Measurements from ENCODE around the gene POLR3B. TPM values are rescaled to one million over a fixed set of nuclear protein-coding genes. Genes with fewer than 3 reads are reported as not detected.

The POLR3B gene
- total and polyA plus RNA-seq, 2 of the 8 experiments (the other 6 are each of a cell fraction or from before 2014, with no cell fraction given), result 5.0 to 13.2 TPM

- TF ChIP-seq KDM1A (IDR thresholded peaks at IDR 0.05; ENCODE audit: borderline replicate concordance, low read length), result no peak
- TF ChIP-seq, protein P1, sequence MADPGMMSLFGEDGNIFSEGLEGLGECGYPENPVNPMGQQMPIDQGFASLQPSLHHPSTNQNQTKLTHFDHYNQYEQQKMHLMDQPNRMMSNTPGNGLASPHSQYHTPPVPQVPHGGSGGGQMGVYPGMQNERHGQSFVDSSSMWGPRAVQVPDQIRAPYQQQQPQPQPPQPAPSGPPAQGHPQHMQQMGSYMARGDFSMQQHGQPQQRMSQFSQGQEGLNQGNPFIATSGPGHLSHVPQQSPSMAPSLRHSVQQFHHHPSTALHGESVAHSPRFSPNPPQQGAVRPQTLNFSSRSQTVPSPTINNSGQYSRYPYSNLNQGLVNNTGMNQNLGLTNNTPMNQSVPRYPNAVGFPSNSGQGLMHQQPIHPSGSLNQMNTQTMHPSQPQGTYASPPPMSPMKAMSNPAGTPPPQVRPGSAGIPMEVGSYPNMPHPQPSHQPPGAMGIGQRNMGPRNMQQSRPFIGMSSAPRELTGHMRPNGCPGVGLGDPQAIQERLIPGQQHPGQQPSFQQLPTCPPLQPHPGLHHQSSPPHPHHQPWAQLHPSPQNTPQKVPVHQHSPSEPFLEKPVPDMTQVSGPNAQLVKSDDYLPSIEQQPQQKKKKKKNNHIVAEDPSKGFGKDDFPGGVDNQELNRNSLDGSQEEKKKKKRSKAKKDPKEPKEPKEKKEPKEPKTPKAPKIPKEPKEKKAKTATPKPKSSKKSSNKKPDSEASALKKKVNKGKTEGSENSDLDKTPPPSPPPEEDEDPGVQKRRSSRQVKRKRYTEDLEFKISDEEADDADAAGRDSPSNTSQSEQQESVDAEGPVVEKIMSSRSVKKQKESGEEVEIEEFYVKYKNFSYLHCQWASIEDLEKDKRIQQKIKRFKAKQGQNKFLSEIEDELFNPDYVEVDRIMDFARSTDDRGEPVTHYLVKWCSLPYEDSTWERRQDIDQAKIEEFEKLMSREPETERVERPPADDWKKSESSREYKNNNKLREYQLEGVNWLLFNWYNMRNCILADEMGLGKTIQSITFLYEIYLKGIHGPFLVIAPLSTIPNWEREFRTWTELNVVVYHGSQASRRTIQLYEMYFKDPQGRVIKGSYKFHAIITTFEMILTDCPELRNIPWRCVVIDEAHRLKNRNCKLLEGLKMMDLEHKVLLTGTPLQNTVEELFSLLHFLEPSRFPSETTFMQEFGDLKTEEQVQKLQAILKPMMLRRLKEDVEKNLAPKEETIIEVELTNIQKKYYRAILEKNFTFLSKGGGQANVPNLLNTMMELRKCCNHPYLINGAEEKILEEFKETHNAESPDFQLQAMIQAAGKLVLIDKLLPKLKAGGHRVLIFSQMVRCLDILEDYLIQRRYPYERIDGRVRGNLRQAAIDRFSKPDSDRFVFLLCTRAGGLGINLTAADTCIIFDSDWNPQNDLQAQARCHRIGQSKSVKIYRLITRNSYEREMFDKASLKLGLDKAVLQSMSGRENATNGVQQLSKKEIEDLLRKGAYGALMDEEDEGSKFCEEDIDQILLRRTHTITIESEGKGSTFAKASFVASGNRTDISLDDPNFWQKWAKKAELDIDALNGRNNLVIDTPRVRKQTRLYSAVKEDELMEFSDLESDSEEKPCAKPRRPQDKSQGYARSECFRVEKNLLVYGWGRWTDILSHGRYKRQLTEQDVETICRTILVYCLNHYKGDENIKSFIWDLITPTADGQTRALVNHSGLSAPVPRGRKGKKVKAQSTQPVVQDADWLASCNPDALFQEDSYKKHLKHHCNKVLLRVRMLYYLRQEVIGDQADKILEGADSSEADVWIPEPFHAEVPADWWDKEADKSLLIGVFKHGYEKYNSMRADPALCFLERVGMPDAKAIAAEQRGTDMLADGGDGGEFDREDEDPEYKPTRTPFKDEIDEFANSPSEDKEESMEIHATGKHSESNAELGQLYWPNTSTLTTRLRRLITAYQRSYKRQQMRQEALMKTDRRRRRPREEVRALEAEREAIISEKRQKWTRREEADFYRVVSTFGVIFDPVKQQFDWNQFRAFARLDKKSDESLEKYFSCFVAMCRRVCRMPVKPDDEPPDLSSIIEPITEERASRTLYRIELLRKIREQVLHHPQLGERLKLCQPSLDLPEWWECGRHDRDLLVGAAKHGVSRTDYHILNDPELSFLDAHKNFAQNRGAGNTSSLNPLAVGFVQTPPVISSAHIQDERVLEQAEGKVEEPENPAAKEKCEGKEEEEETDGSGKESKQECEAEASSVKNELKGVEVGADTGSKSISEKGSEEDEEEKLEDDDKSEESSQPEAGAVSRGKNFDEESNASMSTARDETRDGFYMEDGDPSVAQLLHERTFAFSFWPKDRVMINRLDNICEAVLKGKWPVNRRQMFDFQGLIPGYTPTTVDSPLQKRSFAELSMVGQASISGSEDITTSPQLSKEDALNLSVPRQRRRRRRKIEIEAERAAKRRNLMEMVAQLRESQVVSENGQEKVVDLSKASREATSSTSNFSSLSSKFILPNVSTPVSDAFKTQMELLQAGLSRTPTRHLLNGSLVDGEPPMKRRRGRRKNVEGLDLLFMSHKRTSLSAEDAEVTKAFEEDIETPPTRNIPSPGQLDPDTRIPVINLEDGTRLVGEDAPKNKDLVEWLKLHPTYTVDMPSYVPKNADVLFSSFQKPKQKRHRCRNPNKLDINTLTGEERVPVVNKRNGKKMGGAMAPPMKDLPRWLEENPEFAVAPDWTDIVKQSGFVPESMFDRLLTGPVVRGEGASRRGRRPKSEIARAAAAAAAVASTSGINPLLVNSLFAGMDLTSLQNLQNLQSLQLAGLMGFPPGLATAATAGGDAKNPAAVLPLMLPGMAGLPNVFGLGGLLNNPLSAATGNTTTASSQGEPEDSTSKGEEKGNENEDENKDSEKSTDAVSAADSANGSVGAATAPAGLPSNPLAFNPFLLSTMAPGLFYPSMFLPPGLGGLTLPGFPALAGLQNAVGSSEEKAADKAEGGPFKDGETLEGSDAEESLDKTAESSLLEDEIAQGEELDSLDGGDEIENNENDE (IDR thresholded peaks at IDR 0.05; ENCODE audit: insufficient replicate concordance, low read length), result no peak
- TF ChIP-seq SIRT6 (IDR thresholded peaks at IDR 0.05; ENCODE audit: low read length), result no peak
- TF ChIP-seq HDAC2 (IDR thresholded peaks at IDR 0.05; ENCODE audit: borderline replicate concordance in 1 of 2, low read depth in 2 of 2, low read length in 2 of 2), result no peak
- TF ChIP-seq POU5F1 (IDR thresholded peaks at IDR 0.05; ENCODE audit: low read depth, low read length), result no peak
Measured at GRCh38 chr12:106333010-106333409, 24.5 kb upstream of the POLR3B start (continued).

All from H1 (cell line).